Measurements from ENCODE around the gene URB2.

DNA sequence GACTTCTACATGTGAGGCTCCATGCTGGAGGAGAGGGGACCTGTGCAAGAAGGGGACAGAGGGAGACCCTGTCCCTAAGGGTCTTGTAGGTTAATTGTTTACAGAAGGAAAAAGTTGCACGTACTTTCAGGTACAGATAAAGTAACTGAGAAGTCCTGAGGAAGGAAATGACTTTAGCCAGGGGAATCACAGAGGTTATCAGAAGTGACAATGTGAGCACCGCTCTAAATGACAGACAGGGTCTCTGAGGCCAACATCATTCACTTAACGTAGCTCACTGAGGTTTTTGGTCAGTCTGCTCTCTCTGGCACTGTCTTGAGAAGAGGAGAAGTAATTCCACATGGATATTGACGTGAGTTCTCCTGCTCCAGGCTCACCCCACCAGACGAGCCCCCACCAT, 12.1 kb upstream of the URB2 start:
- TF ChIP-seq, protein P1, sequence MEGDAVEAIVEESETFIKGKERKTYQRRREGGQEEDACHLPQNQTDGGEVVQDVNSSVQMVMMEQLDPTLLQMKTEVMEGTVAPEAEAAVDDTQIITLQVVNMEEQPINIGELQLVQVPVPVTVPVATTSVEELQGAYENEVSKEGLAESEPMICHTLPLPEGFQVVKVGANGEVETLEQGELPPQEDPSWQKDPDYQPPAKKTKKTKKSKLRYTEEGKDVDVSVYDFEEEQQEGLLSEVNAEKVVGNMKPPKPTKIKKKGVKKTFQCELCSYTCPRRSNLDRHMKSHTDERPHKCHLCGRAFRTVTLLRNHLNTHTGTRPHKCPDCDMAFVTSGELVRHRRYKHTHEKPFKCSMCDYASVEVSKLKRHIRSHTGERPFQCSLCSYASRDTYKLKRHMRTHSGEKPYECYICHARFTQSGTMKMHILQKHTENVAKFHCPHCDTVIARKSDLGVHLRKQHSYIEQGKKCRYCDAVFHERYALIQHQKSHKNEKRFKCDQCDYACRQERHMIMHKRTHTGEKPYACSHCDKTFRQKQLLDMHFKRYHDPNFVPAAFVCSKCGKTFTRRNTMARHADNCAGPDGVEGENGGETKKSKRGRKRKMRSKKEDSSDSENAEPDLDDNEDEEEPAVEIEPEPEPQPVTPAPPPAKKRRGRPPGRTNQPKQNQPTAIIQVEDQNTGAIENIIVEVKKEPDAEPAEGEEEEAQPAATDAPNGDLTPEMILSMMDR (tag by site-specific recombination; IDR thresholded peaks at IDR 0.05): no peak
- TF ChIP-seq HOXA7 (CRISPR knock-in tag; IDR thresholded peaks at IDR 0.05; ENCODE audit: borderline replicate concordance): no peak
